ENCODE data around the gene BRF1. TPM values are rescaled to one million over a fixed set of nuclear protein-coding genes. Genes with fewer than 3 reads are reported as not detected.

Gene BRF1
- total RNA-seq, 1 donor from 2014 or later = 20.5 TPM

- no peak for DNase-seq (ENCODE audit: low spot score)
- no peak for ATAC-seq
These were observed 100.2 kb downstream of the BRF1 start for GRCh38 chr14:105200641-105201040.

- no peak for DNase-seq (ENCODE audit: low spot score)
- ATAC-seq = no peak
These were observed 100.7 kb downstream of the BRF1 start for GRCh38 chr14:105200074-105200473.

- ATAC-seq (peak; percentile 4), DNase-seq (ENCODE audit: low spot score) (no peak)
These were observed 101.7 kb downstream of the BRF1 start for GRCh38 chr14:105199093-105199492.

- no peak for DNase-seq (ENCODE audit: low spot score)
- no peak for ATAC-seq
These were observed 102.2 kb downstream of the BRF1 start for GRCh38 chr14:105198588-105198987.

GRCh38 chr14:105197211-105197641, 103.6 kb downstream of the BRF1 start:
- peak; percentile 6 for ATAC-seq
- no peak for DNase-seq (ENCODE audit: low spot score)

- DNase-seq (ENCODE audit: low spot score) = no peak
- ATAC-seq = peak; percentile 35
These were observed 104.4 kb downstream of the BRF1 start for GRCh38 chr14:105196265-105196960.

- ATAC-seq (no peak), DNase-seq (ENCODE audit: low spot score) (no peak)
These were observed 105.1 kb downstream of the BRF1 start for GRCh38 chr14:105195522-105196264.

GRCh38 chr14:105195051-105195450, 105.8 kb downstream of the BRF1 start:
- no peak for ATAC-seq
- no peak for DNase-seq (ENCODE audit: low spot score)

- ATAC-seq (no peak), DNase-seq (ENCODE audit: low spot score) (no peak)
These were observed 106.7 kb downstream of the BRF1 start for GRCh38 chr14:105193916-105194782.

GRCh38 chr14:105192866-105193731, 107.7 kb downstream of the BRF1 start:
- no peak for ATAC-seq
- DNase-seq (ENCODE audit: low spot score) = no peak

GRCh38 chr14:105187935-105188524, 112.8 kb downstream of the BRF1 start:
- DNase-seq (ENCODE audit: low spot score) (no peak), ATAC-seq (peak; percentile 22)

- no peak for DNase-seq (ENCODE audit: low spot score)
- ATAC-seq = no peak
These were observed 113.7 kb downstream of the BRF1 start for GRCh38 chr14:105187116-105187515.

GRCh38 chr14:105185973-105186372, 114.8 kb downstream of the BRF1 start:
- ATAC-seq = no peak

GRCh38 chr14:105185001-105185400, 115.8 kb downstream of the BRF1 start:
- no peak for DNase-seq (ENCODE audit: low spot score)

More at GRCh38 chr14:105185973-105186372, 114.8 kb downstream of the BRF1 start:
- no peak for DNase-seq (ENCODE audit: low spot score)

GRCh38 chr14:105184461-105184860, 116.3 kb downstream of the BRF1 start:
- DNase-seq (ENCODE audit: low spot score) = no peak
- no peak for ATAC-seq

More at GRCh38 chr14:105185001-105185400, 115.8 kb downstream of the BRF1 start:
- no peak for ATAC-seq

GRCh38 chr14:105182296-105183020, 118.3 kb downstream of the BRF1 start:
- no peak for DNase-seq (ENCODE audit: low spot score)
- ATAC-seq = no peak

- ATAC-seq (no peak), DNase-seq (ENCODE audit: low spot score) (no peak)
These were observed 119.1 kb downstream of the BRF1 start for GRCh38 chr14:105181549-105182295.
